ENCODE results near the gene STXBP6. TPM values are rescaled to one million over a fixed set of nuclear protein-coding genes. Genes with fewer than 3 reads are reported as not detected.

Gene STXBP6
- total RNA-seq, 4 donors from 2014 or later, result 4.4 to 19.9 (median 8.2) TPM

- ATAC-seq (ENCODE audit: low FRiP score), result no peak
- TF ChIP-seq CTCF (IDR thresholded peaks at IDR 0.05), result no peak
- no peak for DNase-seq (ENCODE audit: low spot score)
Measured at GRCh38 chr14:24915958-24916595, 133.9 kb downstream of the STXBP6 start.

GRCh38 chr14:24915403-24915921 lies 134.5 kb downstream of the STXBP6 start:
- no peak for TF ChIP-seq CTCF (IDR thresholded peaks at IDR 0.05)
- no peak for ATAC-seq (ENCODE audit: low FRiP score)
- no peak for DNase-seq (ENCODE audit: low spot score)

- no peak for TF ChIP-seq CTCF (IDR thresholded peaks at IDR 0.05)
- DNase-seq (ENCODE audit: low spot score) (no peak), ATAC-seq (ENCODE audit: low FRiP score) (no peak)
Measured at GRCh38 chr14:24913746-24914145, 136.2 kb downstream of the STXBP6 start.

- TF ChIP-seq CTCF (IDR thresholded peaks at IDR 0.05), result no peak
- ATAC-seq (ENCODE audit: low FRiP score) (no peak), DNase-seq (ENCODE audit: low spot score) (no peak)
Measured at GRCh38 chr14:24913021-24913420, 136.9 kb downstream of the STXBP6 start.

GRCh38 chr14:24911324-24912109 lies 138.4 kb downstream of the STXBP6 start:
- no peak for TF ChIP-seq CTCF (IDR thresholded peaks at IDR 0.05)
- no peak for DNase-seq (ENCODE audit: low spot score)
- ATAC-seq (ENCODE audit: low FRiP score), result peak; percentile 86

- DNase-seq (ENCODE audit: low spot score), result no peak
- TF ChIP-seq CTCF (IDR thresholded peaks at IDR 0.05), result no peak
Measured at GRCh38 chr14:24910408-24910986, 139.4 kb downstream of the STXBP6 start.

More at GRCh38 chr14:24910408-24910986, 139.4 kb downstream of the STXBP6 start:
- no peak for ATAC-seq (ENCODE audit: low FRiP score)
